HG03521 (cell line): ENCODE measurements around the gene SLC4A7.
A peak's percentile ranks its signal among the peaks of the same experiment; 100 is the strongest.

ENCODE experiments used
- ATAC-seq: cut with Tn5 transposase; IDR thresholded peaks from one replicate; pipeline ENCODE4 v1.9.1; 2021; ENCODE audit warnings: mild to moderate bottlenecking, moderate library complexity; ENCODE audit not compliant: unreplicated experiment

Gene SLC4A7

GRCh38 chr3:27326629-27327545, 157.3 kb downstream of the SLC4A7 start:
- no peak for ATAC-seq

- ATAC-seq, result no peak
These were observed 158.0 kb downstream of the SLC4A7 start for GRCh38 chr3:27326202-27326601.

- ATAC-seq, result peak; percentile 41
These were observed 158.8 kb downstream of the SLC4A7 start for GRCh38 chr3:27325419-27325818.

- no peak for ATAC-seq
These were observed 159.5 kb downstream of the SLC4A7 start for GRCh38 chr3:27324686-27325085.

GRCh38 chr3:27323087-27323570, 161.1 kb downstream of the SLC4A7 start:
- no peak for ATAC-seq
